ENCODE results near the gene ABHD6.
"Not testable (repeated sequence)": the region's sequence is repeated elsewhere in the genome, so short reads cannot be mapped to it uniquely, and the experiment has no call there.

Gene ABHD6

GRCh38 chr3:58334013-58334321 lies 96.4 kb downstream of the ABHD6 start:
- CTCF ChIA-PET, result interaction anchor here (1.2 to 6.4 kb wide), 7 partner anchors 12 to 189 kb away, joined by 4 to 38 read pairs (median 4); partner anchors contain the start of genes HTD2, KCTD6 and RPP14
- no peak for DNase-seq (ENCODE audit: low read depth, low spot score)
- POLR2A ChIA-PET, result no interaction called here
- H3K4me3 ChIP-seq (ENCODE audit: low read depth, low read length), result peak overlapping the region; percentile 75
- no peak for TF ChIP-seq CTCF (IDR thresholded peaks at IDR 0.05; ENCODE audit: insufficient read depth, low read length, missing control alignments)

GRCh38 chr3:58334506-58334884 lies 96.9 kb downstream of the ABHD6 start:
- no peak for TF ChIP-seq CTCF (IDR thresholded peaks at IDR 0.05; ENCODE audit: insufficient read depth, low read length, missing control alignments)
- CTCF ChIA-PET, result interaction anchor here (1.2 to 6.4 kb wide), 8 partner anchors 14 to 188 kb away, joined by 3 to 38 read pairs (median 6); partner anchors contain the start of genes HTD2, KCTD6 and RPP14
- no peak for DNase-seq (ENCODE audit: low read depth, low spot score)
- POLR2A ChIA-PET, result interaction anchor here (0.6 to 1.2 kb wide), 2 partner anchors 50 to 75 kb away, joined by 4 to 5 read pairs; no protein-coding TSS in a partner anchor
- H3K4me3 ChIP-seq (ENCODE audit: low read depth, low read length), result peak overlapping the region; percentile 75

DNA sequence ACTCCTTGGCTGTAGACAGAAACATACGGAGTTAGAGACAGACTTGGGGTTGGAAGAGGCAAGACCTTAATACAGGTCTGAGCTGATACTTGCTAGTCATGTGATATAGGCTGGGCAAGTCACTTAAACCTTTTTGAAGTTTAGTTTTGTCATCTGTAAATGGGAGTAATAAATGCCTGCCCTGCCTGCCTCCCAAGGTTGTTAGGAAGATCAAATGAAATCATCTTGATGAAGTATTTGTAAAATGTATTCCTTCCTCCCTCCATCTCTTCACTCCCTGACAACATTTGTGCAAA lies 98.0 kb downstream of the ABHD6 start:
- DNase-seq (ENCODE audit: low read depth, low spot score), result no peak
- POLR2A ChIA-PET, result interaction anchor here (0.7 to 1.2 kb wide), 4 partner anchors 29 to 128 kb away, joined by 3 to 4 read pairs (median 4); partner anchors contain the start of genes HTD2 and RPP14
- CTCF ChIA-PET, result interaction anchor here (0.8 to 2.5 kb wide), 12 partner anchors 9 to 198 kb away, joined by 3 to 14 read pairs (median 4); partner anchors contain the start of genes HTD2 and RPP14
- TF ChIP-seq CTCF (IDR thresholded peaks at IDR 0.05; ENCODE audit: insufficient read depth, low read length, missing control alignments), result no peak
- H3K4me3 ChIP-seq (ENCODE audit: low read depth, low read length), result peak overlapping the region; percentile 32

DNA sequence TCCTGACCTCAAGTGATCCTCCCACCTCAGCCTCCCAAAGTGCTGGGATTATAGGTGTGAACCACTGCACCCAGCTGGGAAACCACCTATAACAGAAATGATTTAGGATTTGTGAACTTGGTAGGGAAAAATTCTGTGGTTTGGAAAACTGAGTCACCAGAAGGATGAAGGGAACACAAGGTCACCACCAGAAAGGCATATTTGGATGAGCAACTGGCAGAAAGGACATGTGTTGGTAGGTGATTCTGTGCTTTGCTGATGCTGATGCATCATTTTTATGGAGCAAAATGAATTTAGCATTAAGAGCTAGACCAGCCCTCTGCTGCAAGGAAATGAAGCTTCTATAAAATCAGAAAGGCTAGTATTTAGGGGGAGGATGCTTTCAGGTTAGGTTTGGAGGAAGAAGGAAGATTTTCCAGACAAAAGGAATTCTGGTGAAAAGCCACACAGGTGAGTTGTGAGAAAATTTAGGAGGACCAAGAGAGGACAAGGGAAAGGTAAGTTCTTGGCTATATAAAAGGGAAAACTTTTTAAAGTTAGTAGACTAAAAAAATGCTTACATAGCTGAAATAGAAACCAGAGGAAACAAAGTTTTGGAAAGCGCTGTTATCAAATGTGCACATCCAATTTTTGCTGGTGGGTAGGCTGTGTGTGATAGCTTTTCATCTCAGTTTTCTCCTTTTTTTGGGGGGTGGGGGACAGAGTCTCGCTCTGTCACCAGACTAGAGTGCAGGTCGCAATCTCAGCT lies 98.7 kb downstream of the ABHD6 start:
- no peak for TF ChIP-seq CTCF (IDR thresholded peaks at IDR 0.05; ENCODE audit: insufficient read depth, low read length, missing control alignments)
- POLR2A ChIA-PET, result interaction anchor here (0.8 to 1.1 kb wide), 2 partner anchors 30 to 127 kb away, joined by 3 to 4 read pairs; partner anchors contain the start of genes HTD2 and RPP14
- DNase-seq (ENCODE audit: low read depth, low spot score), result peak; percentile 51
- H3K4me3 ChIP-seq (ENCODE audit: low read depth, low read length), result no peak overlapping the region
- CTCF ChIA-PET, result interaction anchor here (0.8 to 2.5 kb wide), 13 partner anchors 8 to 197 kb away, joined by 3 to 14 read pairs (median 4); partner anchors contain the start of genes HTD2 and RPP14

GRCh38 chr3:58337190-58337589 lies 99.6 kb downstream of the ABHD6 start:
- no peak for DNase-seq (ENCODE audit: low read depth, low spot score)
- H3K4me3 ChIP-seq (ENCODE audit: low read depth, low read length), result no peak overlapping the region
- CTCF ChIA-PET, result interaction anchor here (0.8 to 2.5 kb wide), 7 partner anchors 10 to 78 kb away, joined by 3 to 14 read pairs (median 4); no protein-coding TSS in a partner anchor
- POLR2A ChIA-PET, result no interaction called here
- no peak for TF ChIP-seq CTCF (IDR thresholded peaks at IDR 0.05; ENCODE audit: insufficient read depth, low read length, missing control alignments)

DNA sequence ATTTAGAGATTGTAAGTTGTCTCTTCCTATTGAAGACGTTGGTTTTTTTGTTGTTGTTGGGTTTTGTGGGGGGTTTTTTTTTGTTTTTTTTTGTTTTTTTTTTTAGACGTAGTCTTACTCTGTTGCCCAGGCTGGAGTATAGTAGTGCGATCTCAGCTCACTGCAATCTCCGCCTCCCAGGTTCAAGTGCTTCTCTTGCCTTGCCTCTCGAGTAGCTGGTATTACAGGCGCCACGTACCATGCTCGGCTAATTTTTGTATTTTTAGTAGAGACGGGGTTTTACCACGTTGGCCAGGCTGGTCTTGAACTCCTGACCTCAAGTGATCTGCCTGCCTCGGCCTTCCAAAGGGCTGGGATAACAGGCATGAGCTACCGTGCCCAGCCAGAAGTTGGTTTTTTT lies 101.6 kb downstream of the ABHD6 start:
- POLR2A ChIA-PET, result interaction anchor here (1.1 kb wide), 1 partner anchor 11 kb away, joined by 4 read pairs; no protein-coding TSS in a partner anchor
- CTCF ChIA-PET, result interaction anchor here (0.7 to 1.9 kb wide), 3 partner anchors 11 to 192 kb away, joined by 3 to 5 read pairs (median 3); no protein-coding TSS in a partner anchor
- not testable (repeated sequence) for DNase-seq (ENCODE audit: low read depth, low spot score); H3K4me3 ChIP-seq (ENCODE audit: low read depth, low read length)

Measured in AG04449 (cell line).